CD1c-positive myeloid dendritic cell (primary cell): ENCODE results near the gene PRMT9.
A peak's percentile ranks its signal among the peaks of the same experiment; 100 is the strongest.

ENCODE experiments used
- DNase-seq: peaks from one replicate; pipeline ENCODE4 v3.0.0-alpha.2; 2016; ENCODE audit errors: extremely low spot score

The PRMT9 gene

DNA sequence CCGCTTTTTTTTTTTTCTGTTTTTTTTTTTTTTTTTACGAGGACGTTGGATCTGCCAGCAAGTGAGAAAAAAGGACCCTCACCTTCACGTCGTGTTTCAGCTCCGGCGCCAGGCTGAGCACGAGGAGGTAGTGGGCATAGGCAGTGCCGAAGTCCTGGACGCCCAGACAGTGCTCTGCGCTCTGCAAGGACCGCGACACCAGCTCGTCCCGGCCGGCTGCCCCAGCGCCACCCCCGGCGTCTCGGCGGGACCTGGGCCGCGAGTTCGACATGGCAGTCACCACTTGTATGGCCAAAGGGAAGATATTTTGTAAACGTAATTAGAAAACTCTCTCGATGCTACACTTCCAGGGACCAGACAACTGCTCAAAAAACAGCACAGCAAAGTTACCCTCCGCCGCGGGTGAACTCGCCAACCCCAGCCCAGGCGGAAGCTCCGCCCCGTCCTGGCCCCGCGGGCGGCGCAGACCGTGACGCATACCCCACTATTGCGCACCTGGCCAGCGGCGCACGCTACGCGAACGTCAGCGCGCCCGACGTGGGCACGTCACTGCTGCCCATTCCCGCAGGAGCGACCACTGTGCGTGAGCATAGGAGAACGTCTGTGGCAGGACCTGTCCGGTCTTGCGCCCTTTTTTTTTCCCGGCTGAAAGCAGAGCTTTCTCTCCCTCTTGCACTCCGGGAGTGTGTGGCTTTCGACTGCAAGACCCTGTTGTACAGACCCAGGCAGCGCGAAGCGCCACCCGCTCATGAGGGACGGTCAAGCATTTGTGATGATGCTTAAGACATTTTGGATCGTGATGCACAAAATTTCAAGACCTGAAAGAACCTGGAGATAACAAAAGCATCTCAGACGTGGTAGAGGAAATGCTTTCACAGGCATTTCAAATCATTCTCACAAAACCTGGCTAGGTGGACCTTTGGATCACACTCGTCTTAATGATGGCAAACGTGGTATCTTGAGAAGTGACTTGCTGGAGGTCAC lies at the start of gene PRMT9:
PRMT9 (minus strand) TSS at position 447 of the 984 bp plus-strand sequence; CDS start at position 271, 176 bp downstream.
- peak; percentile 93 for DNase-seq

DNA sequence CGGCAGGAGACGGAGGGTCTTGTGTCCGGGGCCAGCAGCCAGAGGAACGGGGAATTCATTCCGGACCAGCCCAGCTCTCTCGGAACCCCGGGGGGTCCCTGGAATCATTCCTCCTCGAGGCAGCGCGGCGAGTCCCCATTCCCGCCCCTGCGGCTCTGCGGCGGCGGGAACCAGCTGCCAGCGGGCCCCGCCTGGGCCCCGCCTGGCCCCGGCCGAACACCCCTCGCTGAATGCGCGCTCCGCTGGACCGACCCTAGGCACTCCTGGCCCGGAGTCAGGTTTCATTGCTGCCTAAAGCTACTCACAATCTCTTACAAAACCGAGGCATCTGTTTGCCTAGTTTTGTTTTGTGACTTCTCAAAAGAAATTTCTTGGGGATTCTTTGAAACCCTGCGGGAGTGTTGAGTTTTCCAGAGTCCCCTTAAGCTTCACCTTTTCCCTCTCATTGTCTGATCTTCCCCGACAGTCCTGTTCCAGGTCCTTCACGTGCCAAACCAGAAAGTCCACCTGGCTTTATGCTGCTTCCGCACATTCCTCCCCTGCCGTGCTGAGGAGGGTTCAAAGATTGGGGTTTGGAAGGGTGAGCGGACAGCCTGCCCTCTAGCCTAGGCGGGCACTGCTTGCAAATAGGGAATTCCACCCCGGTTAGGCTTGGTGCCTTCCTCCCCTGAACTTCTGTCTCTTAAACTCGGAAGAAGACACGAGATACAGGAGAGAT lies 48.7 kb upstream of the PRMT9 start:
- peak; percentile 9 for DNase-seq

DNA sequence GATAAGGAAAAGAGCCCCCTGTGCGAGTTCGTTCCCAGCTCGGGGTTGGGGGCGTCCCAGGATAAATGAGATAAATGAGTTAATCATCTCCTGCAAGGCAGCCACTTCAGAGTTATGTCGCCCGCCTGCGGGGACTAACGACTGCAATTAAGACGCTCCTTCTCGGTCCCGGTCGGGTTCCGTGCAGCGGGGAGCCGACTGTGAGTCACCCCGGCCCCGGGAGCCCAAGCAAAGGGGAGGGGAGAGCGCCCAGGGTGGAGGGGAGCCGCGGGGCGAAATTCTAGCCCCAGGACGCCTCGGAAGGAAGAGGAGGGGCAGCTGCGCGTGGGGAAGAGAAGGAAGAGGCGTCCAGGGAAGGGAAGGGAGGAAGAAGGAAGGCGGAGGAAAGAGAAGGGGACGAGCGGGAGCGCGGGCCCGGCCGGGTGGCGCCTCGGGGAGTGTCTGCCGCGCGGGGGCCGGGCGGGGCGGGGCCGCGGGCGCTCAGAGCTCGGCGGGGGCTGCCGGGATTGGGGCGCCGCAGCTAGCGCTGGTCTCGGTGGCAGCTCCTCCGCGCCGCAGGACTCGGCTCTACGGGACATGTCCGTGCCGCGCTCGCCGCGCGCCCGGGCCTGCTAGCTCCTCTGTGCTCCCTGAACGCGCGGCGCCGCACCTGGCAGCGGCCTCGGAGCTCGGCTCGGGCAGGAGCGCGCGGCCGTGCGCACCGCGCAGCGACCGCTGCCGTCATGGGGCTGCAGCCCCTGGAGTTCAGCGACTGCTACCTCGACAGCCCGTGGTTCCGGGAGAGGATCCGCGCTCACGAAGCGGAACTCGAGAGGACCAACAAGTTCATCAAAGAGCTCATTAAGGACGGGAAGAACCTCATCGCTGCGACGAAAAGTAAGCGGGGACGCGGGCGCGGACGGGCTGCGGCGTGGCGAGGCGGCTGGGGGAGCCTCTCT lies 47.9 kb upstream of the PRMT9 start, which contains the start of gene ARHGAP10:
ARHGAP10 (plus strand) TSS at position 509 of the 938 bp plus-strand sequence; CDS start at position 723, 214 bp downstream.
- peak; percentile 81 for DNase-seq

DNA sequence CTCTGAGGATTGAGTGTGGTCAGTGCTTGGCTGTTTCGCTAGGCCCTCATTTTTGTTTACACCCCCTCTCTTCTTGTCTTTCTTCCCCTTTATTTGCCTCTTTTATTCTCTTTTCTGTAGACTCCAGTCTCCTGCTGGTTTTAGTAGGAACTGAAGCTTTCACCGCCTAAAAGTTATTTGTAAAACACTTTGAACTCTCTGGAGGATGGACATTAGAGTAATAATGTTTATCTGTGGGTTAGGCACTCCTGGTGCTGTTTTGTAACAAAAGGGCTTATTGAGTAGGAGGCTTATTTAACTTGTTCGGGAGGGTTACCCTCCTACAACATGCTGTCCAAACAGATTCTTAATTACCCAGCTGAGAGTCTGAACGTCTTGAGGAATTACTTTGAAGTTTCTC lies 46.4 kb upstream of the PRMT9 start:
- DNase-seq = peak; percentile 52

DNA sequence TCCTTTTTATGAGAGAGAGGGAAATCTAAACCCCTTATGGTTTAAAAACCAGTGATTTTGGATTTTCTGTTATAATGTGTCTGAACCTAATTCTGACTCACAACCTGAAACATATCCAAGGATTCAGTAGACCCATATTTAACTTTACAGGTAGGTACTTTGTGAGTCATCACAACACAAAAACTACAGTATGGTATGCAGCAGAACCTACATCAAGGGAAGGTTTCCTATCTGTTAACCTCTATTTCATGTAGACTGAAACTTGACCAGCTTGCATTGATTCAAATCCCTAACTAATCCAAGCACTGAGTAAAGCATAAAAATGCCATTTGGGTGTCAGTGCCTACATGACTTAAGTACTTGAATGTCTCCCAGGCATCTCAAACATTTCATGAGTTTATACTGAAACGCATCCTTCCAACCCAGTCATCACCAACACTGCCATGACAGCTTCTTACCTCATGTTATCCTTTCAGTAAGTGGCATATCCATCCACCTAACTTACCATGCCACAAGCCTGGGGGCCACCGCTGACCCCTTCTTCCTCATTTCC lies 43.6 kb upstream of the PRMT9 start:
- no peak for DNase-seq

DNA sequence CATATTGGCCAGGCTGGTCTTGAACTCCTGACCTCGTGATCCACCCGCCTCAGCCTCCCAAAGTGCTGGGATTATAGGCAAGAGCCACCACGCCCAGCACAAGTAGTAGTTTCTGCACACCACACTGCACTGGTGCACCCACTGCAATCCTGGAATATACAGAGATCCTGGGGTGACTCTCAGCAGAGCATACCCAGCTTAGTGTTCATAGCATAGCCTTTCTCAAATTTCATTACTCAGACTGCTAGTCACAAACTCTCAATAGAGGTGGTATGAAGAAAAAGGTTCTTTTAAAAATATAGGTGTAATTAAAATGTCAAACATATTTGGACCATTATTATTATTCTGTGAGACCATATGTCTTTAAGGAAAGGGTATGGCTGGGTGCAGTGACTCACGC lies 41.7 kb upstream of the PRMT9 start:
- no peak for DNase-seq

DNA sequence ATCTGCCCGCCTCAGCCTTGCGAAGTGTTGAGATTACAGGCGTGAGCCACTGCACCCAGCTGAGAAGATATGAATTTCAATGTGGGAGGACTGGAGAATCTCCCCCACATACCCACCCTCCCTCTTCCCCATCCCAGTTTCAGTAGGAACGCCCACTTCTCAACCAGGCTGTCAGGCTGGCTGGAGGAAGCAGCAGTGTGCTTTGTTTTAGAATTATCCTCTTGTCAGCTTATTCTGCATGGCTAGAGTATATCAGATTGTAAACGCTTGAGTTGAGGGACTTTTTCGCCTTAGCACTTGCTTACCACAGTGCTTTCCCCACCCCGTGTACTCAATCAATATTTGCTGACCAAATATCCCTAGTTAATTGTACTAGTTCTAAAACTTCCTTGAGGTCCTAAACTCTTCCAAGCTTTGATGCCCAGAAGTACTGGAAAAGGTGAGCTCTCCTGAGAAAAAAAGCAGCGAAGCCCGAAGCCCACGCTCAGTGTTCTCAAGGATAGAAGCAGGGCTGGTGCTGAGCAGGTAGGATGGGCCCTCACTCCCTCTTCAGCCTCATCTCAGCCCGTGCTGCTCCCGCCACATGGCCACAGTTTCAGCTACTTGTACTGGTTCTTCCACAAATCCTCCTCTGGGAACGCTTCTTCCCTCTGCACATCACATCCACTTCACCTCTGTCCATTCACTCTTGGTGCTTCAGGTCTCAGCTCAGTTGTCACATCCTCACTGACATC lies 40.7 kb upstream of the PRMT9 start:
- DNase-seq = peak; percentile 69

DNA sequence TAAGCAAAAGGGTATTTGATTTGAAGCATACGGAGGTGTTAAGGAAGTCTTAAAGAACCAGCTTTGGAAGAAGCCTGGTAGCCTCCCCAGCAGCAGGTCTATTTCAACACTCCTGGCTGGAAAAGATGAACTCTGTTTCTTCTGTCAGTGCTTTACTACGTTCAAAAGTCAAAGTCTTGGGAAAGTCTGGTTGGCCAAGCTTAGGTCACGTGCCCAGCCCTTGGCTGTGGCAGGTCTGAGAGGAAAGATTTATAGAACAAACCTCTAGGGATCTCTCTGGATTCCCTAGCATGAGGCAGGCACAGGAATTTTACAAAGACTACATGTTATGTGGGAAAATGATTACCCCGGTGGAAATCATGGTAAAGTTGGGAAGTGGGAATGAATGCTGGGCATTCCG lies 39.4 kb upstream of the PRMT9 start:
- DNase-seq = peak; percentile 69

DNA sequence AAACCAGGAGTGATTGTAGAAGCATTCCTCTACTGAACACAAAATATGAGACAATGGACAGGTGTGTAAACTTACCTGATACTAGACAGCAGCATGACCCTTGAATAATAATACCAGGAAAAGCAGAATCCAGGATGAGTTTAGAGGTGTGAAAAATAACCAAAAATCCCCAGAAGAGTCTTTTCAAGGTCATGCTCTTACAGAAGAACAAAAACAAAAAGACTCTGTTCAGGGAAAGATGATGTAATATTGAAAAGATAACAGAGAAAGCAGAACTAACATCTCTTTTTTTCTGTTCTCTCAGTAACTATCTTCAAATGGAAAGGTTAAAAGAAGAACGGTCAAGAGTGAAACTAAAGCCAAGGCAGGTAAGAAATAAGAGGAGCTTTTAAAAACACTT lies 33.9 kb upstream of the PRMT9 start:
- no peak for DNase-seq

DNA sequence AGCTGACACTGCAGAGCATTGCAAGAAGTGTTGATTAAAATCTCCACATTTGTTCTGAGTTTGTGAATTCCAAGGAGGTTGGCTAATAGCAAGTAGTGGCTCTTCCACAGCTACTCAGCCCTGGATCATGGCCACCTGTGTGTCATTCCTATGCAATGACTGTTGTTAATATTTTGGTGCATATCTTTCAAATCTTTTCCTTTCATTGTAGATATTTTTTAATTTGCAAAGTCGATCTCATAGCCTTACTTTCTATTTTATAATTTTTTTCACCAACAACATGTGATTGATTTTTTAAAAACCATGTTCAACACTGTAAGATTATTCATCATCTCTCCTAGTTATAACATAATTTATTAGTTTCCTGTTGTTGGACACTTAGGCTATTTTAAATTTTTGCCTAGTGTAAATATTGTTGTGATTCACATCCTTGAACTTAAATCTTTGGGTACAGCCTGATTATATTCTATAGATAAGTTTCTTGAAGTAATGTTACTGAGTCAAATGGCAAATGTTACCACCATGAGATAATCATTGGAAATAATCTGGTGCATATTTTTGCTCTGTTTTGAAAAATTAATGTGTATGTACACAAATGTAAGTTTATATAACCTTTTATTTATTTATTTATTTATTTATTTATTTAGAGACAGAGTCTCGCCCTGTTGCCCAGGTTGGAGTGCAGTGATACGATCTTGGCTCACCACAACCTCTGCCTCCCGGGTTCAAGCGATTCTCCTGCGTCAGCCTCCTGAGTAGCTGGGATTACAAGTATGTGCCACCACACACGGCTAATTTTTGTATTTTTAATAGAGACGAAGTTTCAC lies 30.8 kb upstream of the PRMT9 start:
- DNase-seq = no peak

DNA sequence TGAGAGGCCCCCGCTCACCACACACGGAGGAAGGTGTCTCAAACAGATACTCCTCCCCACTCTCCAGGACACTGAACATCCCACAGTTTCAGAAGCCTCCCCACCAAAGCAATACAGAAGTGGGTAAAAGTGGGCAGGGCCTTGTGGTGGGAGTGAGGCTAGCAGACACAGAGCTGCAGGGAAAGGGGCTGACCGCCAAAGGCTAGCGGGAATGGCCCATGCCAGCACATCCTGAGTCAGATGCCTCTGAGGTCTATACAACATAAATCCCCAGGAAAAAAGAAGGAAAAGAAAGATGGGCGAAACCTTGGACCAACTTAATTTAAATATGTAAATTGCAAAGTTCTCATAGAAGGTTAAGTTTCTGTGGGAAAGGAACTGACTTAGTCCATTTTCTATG lies 26.0 kb upstream of the PRMT9 start:
- no peak for DNase-seq

DNA sequence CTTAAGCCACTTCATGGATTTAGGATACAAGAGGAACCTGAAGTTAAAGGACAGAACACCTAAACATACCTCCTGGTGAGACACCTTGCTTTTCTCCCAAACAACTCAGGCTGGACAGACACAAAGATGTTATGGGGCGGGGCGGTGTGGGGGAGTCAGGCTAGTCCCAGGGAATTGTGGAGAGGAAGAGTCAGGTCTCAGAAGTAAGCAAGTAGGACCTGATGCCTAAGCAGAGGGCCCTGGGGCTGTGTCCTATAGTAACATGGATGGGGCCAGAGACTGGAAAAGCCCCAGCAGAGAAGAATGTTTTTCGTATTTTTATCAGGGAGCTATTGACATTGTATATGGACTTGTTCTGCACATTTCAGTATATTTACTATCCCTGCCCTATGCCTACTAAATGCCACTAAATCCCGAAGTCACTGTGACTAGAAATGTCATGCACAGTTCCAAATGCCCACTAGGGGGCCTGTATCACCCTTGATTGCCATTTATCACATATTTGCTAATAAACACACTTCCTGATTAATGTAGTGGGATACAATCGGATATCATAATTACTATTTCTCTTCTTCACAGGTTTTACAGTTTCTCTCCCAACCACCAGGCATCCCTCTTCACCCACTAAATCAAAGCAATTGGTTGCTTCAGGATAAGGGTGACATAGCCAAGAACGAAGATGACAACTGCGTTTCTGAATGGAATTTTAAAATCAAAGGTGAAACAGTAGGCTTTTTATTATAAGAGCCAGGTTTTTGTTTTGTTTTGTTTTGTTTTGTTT lies 24.1 kb upstream of the PRMT9 start:
- peak; percentile 77 for DNase-seq

DNA sequence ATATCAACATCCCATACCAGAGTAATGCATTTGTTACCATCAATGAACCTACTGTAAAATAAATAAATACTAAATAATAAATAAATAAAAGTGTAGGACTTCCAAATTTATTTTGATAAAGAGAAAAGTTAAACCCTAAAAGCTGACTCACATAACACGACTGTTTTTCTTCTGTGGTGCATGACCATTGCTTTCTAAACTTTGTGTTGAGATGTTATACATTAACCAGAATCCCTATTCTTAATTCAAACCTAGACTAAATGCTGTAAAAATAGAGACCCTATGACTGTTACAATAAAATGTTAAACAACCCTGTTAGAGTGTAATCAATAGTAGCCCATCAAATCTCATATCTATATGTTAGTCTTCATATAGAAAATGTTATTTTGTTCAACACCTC lies 20.9 kb upstream of the PRMT9 start:
- DNase-seq = no peak

DNA sequence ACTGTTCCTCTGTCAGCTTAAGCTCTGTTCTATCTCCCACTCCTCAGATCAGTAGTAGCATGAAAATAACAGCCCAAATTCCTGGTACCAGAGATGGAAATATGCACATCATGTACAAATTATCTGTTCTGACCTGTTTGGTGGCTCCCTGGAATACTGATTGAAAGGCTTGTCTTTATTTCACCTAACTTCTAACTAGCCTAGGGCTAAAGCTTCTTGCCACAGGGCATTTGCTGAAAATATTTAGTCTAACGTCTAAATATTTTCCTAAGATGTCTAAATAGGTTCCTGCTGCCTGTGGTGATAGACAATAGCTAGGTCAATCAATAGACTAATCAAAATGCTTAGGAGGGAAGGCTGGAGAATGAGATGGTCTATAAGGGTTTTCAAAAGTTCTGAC lies 12.9 kb upstream of the PRMT9 start:
- no peak for DNase-seq

DNA sequence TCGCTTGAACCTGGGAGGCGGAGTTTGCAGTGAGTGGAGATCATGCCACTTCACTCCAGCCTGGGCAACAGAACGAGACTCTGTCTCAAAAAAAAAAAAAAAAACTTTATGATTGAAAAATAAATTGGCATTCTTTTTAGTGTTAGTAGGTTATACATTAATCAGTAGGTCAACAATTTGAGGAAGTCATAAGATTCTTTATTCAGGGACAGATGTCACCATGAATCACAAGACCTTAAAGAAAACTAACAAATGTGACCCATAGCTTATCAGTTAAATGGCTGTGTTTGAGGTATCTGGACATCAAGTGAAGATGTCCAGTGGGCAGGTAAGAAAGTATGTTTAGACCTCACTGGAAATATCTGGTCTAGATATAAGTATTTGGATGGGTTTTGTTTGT lies 9.3 kb upstream of the PRMT9 start:
- DNase-seq = no peak

DNA sequence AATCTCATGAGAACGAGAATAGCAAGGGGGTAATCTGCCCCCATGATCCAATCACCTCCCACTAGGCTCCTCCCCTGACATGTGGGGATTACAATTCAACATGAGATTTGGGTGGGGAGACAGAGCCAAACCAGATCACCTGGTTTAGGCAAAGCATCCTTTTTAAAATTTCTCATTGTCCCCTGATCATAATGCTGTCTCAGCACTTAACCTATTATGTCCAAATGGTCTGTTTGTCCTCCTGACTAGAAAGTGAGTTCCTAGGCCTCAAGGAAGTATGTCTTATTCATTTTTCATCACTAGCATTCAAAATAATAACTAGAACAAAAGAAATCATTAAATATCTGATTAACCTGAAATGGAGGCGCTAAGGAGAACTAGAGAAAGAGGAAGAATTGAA lies 7.9 kb upstream of the PRMT9 start:
- no peak for DNase-seq

DNA sequence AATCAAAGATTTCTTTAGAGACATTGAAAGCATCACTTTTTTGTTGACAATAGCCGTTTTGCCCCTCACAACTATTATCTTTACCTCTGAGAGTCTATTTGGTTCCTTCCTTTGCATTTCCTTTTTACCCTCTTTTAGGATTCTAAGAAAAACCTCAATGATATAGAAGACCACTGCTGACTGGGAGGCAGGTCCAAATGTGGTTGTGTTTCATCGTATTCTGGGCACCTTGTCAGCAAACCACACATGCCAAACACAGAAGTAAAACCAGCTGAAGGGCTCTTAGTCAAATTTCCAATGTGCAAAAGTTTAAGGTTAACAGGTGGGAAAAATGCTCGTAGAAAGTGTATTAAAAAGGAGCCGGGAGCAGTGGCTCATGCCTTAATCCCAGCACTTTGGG lies 5.1 kb upstream of the PRMT9 start:
- DNase-seq = no peak

DNA sequence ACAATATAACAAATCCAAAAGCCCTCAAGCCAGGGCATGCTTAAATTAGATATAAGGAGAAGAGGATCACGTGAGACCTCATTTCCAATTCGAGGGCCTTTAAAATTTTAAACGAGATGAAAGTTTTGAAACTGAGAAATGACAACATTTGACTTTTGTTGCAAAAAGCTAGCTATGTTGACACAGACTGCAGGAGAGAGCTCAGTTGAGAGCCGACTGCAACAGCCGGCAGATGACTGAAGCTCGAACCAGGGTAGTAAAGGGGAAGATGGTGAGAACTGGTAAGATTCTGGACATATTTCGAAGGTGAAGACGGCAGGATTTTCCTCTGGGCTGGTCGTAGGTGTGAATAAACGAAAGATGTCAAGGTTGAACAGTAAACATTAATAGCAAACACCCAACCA lies 773 bp downstream of the PRMT9 start:
- DNase-seq = peak; percentile 59

DNA sequence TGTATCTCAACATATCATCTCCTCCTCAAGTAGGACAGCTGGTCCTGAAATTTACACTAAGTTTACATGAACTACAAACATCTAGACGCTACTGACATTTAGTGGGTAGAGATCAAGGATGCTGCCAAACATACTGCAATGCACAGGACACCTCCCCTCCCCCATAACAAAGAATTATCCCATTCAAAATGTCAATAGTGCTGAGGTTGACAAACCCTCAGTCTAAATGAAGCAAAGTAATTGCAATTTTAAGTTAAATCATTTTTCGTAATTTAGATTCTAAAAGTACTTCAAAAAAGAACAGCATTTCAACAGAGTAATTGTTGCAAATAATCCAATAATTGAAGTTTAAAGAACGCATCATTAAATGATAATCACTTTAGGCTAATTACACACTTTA lies 1.2 kb downstream of the PRMT9 start:
- no peak for DNase-seq
